GM23338 (cell line): Measurements from ENCODE around the gene TSPAN3.

ENCODE experiments used
- CREB1 ChIP-seq: fragments of 250-450 bp; sonication (Bioruptor Pico); IDR thresholded peaks from 2 replicates; pipeline ENCODE4 v1.5.0; 2020; ENCODE audit warnings: low read depth, mild to moderate bottlenecking, moderate library complexity
- CTCF ChIP-seq, 2 experiments: fragments of 200-600 bp in 1 of 2; sonication (generic) in 1 of 2; conservative IDR thresholded peaks; 2 replicates each; pipeline versions ENCODE4 v1.5.1 to v1.6.1; 2016 to 2017; ENCODE audit warnings: antibody characterized with exemption in 2 of 2, low read depth in 2 of 2, mild to moderate bottlenecking in 2 of 2, moderate library complexity in 1 of 2
- ETS1 ChIP-seq: IDR thresholded peaks from 2 replicates; pipeline ENCODE4 v1.6.1; 2016; ENCODE audit warnings: antibody characterized with exemption
- EZH2 ChIP-seq: fragments of 200-600 bp; sonication (generic); IDR thresholded peaks from one replicate; pipeline ENCODE4 v1.8.0; 2017; ENCODE audit warnings: antibody characterized with exemption, mild to moderate bottlenecking, low read depth; ENCODE audit not compliant: unreplicated experiment
- EZH2phosphoT487 ChIP-seq: fragments of 200-600 bp; sonication (generic); IDR thresholded peaks from one replicate; pipeline ENCODE4 v1.8.1; 2018; ENCODE audit warnings: antibody characterized with exemption; ENCODE audit not compliant: unreplicated experiment
- JUNB ChIP-seq: IDR thresholded peaks from one replicate; pipeline ENCODE4 v1.6.1; 2016; ENCODE audit warnings: antibody characterized with exemption; ENCODE audit not compliant: unreplicated experiment
- NANOG ChIP-seq: IDR thresholded peaks from 2 replicates; pipeline ENCODE4 v1.6.1; 2016; ENCODE audit warnings: antibody characterized with exemption, borderline replicate concordance
- POLR2AphosphoS5 ChIP-seq: IDR thresholded peaks from 2 replicates; pipeline ENCODE4 v1.6.1; 2016; ENCODE audit warnings: antibody characterized with exemption, low read depth
- STAT1 ChIP-seq: IDR thresholded peaks from one replicate; pipeline ENCODE4 v1.6.1; 2016; ENCODE audit warnings: antibody characterized with exemption; ENCODE audit not compliant: unreplicated experiment
- ZNF114 ChIP-seq: fragments of 250-450 bp; sonication (Bioruptor Pico); IDR thresholded peaks from 2 replicates; pipeline ENCODE4 v1.5.0; 2020; ENCODE audit warnings: mild to moderate bottlenecking, moderate library complexity
- ZNF331 ChIP-seq: fragments of 250-450 bp; sonication (Bioruptor Pico); IDR thresholded peaks from 2 replicates; pipeline ENCODE4 v1.5.0; 2020; ENCODE audit warnings: low read depth, mild to moderate bottlenecking, moderate library complexity
- TF ChIP-seq, protein P1 (sequence below): IDR thresholded peaks from one replicate; pipeline ENCODE4 v1.6.1; 2018; ENCODE audit warnings: antibody characterized with exemption; ENCODE audit not compliant: unreplicated experiment
- TF ChIP-seq, protein P2 (sequence below): fragments of 250-450 bp; sonication (Bioruptor Pico); IDR thresholded peaks from 2 replicates; pipeline ENCODE4 v1.5.0; 2020; ENCODE audit warnings: mild to moderate bottlenecking, moderate library complexity

DNA sequence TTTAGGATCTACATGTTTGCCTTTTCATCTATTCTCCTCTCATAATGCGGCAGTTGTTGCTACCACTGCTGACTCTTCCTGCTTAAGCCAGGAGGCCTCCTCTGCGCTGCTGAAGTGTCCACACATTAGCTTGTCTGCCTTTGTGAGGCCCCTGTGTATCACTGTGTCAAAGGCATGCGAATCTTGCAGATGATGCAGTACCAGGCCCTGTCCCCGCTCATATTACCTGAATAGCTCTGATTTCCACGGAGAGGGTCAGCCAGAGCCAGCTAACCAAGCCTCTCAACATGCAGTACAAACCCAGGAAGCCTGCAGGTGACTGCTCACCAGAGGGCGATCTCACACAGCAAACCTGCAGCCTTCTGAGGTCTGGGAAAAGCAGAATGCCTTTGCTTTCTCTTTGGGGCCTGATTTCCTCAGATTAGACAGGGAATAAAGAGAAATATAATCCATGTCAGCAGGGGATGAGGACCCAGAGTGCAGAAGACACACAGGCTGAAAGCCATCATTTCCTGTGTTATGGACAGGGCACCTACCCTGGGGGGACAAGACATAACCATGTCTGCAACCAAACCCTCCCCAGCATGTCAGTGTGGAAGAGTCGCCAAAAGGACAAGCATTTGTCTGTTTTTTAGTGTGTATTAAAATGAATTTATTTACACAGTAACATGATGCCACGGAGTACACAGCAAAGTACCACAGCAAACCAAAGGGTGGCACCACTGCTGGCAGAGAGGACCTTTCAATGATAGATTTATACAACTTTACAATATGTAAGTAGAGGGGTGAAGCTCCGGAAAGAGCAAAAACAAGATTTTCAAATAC is 36.8 kb upstream of the TSPAN3 start:
- peak; percentile 82 to 95 for TF ChIP-seq CTCF (conservative IDR thresholded peaks at IDR 0.05; ENCODE audit: low read depth in 2 of 2)
- TF ChIP-seq EZH2phosphoT487 = no peak
- TF ChIP-seq NANOG = no peak
- TF ChIP-seq ZNF114 (CRISPR knock-in tag) = no peak
- TF ChIP-seq, protein P1, sequence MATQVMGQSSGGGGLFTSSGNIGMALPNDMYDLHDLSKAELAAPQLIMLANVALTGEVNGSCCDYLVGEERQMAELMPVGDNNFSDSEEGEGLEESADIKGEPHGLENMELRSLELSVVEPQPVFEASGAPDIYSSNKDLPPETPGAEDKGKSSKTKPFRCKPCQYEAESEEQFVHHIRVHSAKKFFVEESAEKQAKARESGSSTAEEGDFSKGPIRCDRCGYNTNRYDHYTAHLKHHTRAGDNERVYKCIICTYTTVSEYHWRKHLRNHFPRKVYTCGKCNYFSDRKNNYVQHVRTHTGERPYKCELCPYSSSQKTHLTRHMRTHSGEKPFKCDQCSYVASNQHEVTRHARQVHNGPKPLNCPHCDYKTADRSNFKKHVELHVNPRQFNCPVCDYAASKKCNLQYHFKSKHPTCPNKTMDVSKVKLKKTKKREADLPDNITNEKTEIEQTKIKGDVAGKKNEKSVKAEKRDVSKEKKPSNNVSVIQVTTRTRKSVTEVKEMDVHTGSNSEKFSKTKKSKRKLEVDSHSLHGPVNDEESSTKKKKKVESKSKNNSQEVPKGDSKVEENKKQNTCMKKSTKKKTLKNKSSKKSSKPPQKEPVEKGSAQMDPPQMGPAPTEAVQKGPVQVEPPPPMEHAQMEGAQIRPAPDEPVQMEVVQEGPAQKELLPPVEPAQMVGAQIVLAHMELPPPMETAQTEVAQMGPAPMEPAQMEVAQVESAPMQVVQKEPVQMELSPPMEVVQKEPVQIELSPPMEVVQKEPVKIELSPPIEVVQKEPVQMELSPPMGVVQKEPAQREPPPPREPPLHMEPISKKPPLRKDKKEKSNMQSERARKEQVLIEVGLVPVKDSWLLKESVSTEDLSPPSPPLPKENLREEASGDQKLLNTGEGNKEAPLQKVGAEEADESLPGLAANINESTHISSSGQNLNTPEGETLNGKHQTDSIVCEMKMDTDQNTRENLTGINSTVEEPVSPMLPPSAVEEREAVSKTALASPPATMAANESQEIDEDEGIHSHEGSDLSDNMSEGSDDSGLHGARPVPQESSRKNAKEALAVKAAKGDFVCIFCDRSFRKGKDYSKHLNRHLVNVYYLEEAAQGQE = no peak
- TF ChIP-seq EZH2 = no peak
- no peak for TF ChIP-seq POLR2AphosphoS5
- TF ChIP-seq ETS1 = no peak
- TF ChIP-seq STAT1 = no peak
- TF ChIP-seq, protein P2, sequence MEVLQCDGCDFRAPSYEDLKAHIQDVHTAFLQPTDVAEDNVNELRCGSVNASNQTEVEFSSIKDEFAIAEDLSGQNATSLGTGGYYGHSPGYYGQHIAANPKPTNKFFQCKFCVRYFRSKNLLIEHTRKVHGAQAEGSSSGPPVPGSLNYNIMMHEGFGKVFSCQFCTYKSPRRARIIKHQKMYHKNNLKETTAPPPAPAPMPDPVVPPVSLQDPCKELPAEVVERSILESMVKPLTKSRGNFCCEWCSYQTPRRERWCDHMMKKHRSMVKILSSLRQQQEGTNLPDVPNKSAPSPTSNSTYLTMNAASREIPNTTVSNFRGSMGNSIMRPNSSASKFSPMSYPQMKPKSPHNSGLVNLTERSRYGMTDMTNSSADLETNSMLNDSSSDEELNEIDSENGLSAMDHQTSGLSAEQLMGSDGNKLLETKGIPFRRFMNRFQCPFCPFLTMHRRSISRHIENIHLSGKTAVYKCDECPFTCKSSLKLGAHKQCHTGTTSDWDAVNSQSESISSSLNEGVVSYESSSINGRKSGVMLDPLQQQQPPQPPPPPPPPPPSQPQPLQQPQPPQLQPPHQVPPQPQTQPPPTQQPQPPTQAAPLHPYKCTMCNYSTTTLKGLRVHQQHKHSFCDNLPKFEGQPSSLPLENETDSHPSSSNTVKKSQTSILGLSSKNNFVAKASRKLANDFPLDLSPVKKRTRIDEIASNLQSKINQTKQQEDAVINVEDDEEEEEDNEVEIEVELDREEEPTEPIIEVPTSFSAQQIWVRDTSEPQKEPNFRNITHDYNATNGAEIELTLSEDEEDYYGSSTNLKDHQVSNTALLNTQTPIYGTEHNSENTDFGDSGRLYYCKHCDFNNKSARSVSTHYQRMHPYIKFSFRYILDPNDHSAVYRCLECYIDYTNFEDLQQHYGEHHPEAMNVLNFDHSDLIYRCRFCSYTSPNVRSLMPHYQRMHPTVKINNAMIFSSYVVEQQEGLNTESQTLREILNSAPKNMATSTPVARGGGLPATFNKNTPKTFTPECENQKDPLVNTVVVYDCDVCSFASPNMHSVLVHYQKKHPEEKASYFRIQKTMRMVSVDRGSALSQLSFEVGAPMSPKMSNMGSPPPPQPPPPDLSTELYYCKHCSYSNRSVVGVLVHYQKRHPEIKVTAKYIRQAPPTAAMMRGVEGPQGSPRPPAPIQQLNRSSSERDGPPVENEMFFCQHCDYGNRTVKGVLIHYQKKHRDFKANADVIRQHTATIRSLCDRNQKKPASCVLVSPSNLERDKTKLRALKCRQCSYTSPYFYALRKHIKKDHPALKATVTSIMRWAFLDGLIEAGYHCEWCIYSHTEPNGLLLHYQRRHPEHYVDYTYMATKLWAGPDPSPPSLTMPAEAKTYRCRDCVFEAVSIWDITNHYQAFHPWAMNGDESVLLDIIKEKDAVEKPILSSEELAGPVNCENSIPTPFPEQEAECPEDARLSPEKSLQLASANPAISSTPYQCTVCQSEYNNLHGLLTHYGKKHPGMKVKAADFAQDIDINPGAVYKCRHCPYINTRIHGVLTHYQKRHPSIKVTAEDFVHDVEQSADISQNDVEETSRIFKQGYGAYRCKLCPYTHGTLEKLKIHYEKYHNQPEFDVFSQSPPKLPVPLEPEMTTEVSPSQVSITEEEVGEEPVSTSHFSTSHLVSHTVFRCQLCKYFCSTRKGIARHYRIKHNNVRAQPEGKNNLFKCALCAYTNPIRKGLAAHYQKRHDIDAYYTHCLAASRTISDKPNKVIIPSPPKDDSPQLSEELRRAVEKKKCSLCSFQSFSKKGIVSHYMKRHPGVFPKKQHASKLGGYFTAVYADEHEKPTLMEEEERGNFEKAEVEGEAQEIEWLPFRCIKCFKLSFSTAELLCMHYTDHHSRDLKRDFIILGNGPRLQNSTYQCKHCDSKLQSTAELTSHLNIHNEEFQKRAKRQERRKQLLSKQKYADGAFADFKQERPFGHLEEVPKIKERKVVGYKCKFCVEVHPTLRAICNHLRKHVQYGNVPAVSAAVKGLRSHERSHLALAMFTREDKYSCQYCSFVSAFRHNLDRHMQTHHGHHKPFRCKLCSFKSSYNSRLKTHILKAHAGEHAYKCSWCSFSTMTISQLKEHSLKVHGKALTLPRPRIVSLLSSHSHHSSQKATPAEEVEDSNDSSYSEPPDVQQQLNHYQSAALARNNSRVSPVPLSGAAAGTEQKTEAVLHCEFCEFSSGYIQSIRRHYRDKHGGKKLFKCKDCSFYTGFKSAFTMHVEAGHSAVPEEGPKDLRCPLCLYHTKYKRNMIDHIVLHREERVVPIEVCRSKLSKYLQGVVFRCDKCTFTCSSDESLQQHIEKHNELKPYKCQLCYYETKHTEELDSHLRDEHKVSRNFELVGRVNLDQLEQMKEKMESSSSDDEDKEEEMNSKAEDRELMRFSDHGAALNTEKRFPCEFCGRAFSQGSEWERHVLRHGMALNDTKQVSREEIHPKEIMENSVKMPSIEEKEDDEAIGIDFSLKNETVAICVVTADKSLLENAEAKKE (CRISPR knock-in tag) = no peak
- no peak for TF ChIP-seq CREB1 (CRISPR knock-in tag)
- no peak for TF ChIP-seq JUNB
- no peak for TF ChIP-seq ZNF331 (CRISPR knock-in tag)
